Activated gamma-delta T cell (primary cell): ENCODE results near the gene LOXL4.
"Not testable (repeated sequence)": the region's sequence is repeated elsewhere in the genome, so short reads cannot be mapped to it uniquely, and the experiment has no call there.

Experiments
- DNase-seq: peaks from one replicate; lab custom pipeline; 2025; lab: John Stamatoyannopoulos, UW

LOXL4 gene

DNA sequence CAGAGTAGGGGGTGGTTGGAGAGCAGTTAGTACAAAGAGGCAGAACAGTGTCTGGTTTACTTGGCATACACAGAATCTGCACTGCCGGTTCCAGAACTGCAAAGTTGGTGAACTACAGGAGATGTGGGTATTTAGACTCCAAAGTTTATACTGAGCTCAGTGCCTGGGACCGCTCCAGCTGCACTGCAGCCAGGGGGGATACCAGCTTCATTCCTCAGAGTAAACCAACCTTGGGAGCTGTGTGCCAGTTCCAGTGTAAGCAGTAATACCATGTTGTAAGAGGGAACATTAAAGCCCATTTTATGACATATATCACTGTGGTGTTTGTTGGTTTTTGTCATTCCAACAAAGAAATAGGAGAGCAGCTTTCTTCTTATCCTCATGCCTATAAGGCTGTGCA lies 23.4 kb downstream of the LOXL4 start:
- no peak for DNase-seq

DNA sequence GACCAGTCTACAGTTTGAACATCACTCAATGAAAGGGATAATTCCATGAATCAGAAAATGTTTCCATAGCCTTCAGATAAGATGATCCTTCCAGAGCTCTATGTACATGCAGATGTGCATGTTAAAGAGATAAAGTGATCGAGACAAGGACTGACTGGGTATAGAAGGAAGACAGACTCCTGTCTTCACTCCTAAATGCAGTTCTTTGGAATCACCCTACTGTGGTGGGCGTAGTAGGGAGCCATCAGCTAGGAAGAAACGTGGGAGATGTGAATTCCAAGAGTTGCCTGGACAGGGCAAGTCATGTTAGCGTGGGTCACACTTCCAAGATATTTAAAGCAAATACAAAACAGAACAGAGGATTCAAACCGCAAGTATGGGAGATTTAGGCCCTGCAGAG lies 23.9 kb downstream of the LOXL4 start:
- no peak for DNase-seq

DNA sequence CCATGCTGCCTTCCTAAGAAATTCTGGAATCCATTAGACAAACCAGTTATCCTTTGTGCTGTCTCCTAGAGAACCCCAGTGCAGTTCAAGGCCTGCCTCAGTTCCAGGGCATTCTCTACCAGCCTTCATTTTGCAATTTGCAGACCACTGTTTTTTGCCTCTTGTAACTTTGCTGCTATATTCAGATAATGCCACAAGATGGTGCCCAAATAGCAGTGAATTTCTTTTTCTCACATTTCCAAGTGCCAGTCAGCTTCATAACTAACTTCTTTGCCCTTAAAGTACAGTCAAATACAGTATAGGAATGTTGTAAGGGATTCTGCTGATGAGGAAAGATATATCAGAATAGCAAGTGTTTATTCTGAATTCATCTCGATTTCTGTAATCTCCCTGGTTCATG lies 25.2 kb downstream of the LOXL4 start:
- DNase-seq: no peak

DNA sequence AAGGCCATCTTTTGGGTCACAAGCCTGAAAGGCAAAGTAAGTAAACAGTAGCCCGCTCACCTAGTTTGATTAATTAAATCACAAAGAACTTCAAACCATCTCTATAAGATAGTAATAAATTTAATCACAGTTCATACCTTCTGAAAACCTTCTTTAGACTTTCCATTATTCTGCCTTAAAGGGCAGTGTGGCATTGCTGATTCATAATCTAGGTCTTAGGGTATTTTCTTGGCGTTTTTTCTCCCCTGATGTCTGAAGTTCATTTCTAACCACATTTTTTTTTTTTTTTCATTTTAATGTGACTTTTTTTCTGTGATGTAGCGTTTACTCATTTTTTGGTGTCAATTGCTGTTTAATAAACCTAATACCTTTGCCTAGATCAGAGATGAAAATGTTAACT lies 27.5 kb downstream of the LOXL4 start:
- DNase-seq: no peak

DNA sequence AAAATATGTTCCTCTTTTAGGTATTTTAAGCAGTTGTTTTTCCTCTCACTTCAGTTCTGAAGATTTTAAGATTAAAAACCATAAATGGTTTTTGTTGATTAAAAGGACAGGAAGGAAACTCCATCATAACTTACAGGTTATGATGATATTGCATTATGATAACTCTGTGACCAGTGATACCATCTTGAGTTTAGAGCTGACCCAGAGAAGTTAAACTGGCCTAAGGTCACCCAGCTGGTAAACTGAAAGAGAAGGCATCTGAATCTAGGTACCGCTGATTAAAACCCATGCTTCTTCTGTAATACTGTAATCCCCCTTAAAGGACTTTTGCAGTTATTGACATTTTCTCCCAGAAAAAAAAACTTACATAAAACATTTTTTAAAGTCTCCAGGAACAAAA lies 29.6 kb downstream of the LOXL4 start:
- DNase-seq: no peak

DNA sequence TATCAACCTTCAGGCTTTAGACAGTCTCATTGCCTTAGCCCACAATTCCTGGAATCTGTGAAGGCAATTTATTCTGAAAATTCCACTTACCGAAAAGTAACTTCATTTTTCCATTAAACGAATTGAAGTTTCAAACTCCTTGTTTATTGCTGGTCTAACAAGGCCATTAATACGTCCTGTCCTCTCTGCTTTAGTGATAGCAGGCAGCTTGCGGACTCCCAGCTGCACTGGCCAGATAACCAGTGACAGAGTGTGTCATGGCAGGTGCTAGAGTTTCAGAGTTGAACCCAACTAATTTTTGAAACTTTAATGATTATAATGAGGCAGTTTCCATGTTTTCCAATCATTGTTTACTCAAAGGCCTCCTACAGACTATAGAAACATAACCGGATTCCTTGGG lies 31.1 kb downstream of the LOXL4 start:
- no peak for DNase-seq

DNA sequence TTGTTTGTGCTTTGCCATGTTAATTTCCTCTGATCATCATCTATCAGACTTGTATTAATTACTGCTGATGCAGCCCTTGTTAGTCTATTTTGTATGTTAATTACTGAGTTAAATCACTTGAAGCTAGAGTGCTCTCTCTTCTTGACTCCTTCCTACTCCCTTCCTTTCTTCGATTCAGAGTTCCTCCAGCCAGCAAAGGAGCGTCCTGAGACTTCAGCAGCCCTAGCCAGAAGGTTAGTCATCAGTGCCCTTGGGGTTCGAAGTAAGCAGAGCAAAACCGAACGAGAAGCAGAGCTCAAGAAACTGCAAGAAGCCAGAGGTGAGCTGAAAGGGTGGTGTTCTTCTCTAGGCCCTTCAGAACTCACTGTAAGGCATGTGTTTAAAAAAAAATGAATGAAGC lies 32.1 kb downstream of the LOXL4 start:
- DNase-seq: no peak

DNA sequence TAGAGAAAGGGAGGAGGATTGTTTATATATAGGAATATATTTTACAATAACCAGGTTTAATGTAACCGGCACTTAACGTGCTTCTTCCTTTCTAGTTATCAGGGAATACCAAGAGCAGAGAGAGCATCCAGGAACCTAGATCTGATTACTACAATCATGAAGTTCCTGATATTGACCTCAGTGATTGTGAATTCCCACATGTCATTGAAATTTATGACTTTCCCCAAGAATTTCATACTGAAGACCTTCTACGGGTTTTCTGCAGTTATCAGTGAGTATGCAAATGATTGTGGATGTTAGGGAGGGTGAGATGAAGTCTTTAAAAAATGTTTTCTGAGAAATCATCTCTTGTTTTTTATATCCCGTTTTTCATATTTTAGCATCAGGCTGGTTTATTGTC lies 36.6 kb downstream of the LOXL4 start:
- no peak for DNase-seq

DNA sequence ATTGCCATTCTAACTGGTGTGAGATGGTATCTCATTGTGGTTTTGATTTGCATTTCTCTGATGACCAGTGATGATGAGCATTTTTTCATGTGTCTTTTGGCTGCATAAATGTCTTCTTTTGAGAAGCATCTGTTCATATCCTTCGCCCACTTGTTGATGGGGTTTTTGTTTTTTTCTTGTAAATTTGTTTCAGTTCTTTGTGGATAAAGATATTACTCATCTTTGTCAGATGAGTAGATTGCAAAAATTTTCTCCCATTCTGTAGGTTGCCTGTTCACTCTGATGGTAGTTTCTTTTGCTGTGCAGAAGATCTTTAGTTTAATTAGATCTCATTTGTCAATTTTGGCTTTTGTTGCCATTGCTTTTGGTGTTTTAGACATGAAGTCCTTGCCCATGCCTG lies 39.7 kb downstream of the LOXL4 start:
- DNase-seq: not testable (repeated sequence)

DNA sequence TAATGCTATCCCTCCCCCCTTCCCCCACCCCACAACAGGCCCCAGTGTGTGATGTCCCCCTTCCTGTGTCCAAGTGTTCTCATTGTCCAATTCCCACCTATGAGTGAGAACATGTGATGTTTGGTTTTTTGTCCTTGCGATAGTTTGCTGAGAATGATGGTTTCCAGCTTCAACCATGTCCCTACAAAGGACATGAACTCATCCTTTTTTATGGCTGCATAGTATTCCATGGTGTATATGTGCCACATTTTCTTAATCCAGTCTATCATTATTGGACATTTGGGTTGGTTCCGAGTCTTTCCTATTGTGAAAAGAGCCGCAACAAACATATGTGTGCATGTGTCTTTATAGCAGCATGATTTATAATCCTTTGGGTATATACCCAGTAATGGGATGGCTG lies 40.3 kb downstream of the LOXL4 start:
- DNase-seq: not testable (repeated sequence)

DNA sequence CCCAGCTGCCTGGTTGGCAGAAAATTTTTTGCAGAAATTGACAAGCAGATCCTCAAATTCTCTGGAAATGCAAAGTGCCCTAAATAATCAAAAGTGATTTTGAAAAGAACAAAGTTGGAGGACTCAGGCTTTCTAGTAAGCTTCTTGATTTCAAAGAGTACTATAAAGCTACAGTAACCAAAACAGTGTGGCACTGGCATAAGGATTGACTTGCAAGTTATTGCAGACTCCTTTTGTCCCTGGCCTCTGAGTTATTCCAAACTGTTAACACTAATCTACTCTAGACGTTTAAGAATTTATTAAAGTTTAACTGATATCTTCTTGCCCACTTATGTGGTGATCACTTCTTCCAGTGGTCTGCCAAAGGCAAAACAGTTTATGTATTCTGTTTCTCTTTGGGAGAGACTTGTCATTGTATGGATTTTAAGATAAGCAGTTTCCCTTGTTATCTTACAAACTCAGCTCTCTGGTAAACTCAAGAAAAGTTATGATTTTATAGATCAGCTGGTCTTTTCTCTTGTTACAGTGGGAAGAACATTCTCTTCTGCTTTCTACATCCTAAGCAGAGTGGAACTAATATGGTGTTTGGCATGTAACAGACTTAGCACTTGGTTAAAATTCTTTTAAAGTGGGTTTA lies 41.4 kb downstream of the LOXL4 start:
- DNase-seq: no peak

DNA sequence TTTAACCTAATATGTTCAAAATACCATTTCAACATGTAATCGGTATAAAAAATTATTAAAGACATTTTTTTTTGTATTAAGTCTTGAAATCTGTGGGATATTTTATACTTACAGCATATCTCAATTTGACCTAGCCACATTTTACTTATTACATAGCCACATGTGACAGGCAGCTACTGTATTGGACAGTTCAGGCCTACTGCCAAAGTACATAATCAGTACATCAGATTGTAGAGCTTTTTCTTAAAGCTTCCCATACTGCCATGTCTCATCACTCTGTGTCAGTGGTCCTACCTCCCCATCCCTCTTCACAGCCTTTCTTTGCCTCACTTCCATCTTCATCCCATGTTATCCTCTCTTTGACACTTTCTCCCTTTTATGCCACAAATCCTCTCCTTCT lies 43.0 kb downstream of the LOXL4 start:
- no peak for DNase-seq

DNA sequence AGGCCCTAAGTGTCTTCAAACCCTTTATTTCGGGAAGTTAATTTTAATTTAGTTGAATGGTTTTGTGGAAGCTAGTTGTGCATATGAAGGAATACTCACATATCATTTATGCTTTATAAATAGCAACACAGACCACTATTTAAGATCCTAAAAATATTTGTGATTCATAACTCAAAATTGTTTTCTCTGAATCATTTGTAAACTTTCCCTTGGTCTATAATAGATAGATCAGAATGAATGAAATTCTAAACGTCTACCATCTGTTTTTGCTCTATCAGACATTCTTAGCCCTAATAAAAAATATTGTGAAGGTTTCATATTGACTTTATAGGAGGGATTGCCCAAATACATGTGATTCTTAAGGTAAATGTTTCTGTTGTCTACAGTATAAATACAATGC lies 43.5 kb downstream of the LOXL4 start:
- no peak for DNase-seq

DNA sequence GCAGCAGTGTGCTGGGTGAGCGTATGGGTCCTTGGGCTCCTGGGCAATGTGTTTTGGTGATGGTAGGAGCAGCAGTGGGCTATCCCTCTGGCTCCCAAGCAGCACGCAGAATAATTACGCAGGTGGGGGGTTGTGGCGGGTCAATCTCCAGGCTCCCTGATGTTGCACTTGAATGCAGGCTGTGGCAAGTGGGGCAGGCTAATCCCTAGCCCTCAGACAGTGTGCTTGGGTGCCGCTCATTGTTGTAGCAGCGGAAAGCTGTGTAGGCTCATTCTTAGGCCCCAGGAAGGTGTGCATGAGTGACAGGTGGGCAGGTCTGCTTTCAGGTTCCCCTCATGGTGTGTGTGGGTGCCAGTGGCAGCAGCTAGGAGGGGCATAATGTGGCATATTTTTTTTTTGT lies 44.1 kb downstream of the LOXL4 start:
- no peak for DNase-seq

DNA sequence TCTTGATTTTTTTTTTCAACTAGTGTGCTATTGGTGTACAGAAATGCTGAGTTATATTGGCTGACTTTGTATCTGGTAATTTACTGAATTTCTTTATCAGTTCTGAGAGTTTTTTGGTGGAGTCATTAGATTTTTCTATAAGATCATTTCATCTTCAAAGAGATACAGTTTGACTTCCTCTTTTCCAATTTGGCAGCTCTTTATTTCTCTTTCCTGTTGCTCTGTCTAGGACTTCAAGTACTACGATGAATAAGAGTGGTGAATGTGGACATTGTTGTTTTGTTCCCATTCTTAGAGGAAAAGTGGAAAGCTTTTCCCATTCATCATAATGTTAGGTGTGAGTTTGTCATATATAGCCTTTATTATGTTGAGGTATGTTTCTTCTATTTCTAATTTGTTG lies 50.2 kb downstream of the LOXL4 start:
- DNase-seq: no peak

DNA sequence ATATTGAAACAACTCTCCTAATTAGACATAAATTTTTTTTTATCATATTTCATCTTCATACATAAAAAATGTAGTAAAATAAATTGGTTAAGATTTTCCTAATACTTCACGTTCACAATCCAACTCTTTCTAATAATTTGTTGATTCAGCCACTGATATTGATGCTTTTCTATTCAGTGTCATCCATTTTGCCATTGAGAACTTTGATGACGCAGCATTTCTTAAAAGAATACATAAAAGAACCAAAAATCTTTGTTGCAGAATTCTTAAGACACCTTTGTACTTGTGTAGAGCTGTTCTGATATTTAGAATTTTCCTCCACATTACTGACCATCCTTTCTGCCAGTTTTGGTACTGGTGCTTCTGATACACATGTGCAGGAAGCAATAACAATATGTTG lies 52.6 kb downstream of the LOXL4 start:
- DNase-seq: no peak

DNA sequence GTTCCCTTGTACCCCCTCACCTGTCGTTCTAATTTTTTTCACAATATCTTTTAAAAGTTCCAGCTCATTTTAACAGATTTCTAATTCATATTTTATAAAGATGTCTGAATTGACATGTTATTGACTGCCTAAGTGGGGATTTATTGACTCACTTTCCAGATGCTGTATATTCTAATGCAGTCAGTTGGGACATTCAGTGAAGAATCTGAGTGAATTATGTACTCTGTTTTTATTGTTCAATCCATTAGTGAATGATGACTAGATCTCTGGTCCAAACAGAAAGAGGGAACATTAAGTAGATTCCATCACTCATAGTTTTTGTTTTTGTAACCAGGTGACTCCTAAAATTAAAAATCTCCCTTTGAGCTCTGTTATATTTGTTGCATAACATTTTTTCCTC lies 54.3 kb downstream of the LOXL4 start:
- DNase-seq: no peak

DNA sequence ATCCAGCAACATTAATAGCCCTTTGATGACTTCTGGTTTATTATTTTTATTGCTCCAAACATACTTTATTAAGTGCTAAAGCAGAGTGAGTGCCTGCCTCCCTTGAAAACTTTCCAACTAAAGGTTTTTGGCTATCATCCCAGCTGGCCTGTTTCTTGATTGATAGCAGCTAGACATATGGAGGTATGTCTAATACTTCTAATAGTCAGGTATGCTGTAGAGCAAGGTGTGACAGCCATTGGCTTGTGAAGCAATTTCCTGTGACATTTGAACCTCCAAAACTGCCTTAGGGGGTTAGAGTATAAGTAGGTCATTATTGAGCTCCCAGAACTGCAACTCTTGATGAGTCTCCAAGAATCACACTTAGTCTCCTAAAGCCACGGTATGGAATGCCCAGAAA lies 55.8 kb downstream of the LOXL4 start:
- DNase-seq: no peak

DNA sequence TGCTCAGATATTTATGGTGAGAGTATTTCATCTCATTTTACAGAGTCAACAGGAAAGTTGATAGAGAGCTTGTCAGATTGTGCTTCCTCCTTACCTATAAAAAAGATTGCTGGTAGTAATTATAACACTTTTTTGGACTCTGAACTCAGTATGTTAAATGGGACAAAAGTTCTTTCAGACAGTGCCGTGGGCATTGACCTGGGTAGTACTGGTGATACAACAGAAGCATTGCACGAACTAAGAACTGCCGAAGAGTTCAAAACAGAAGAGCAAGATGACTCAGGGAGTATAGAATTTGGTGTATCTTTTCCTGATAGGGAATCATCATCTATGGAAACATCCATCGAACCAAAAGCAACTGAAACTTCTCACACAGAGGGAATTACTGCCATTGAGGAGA lies 58.6 kb downstream of the LOXL4 start:
- no peak for DNase-seq

DNA sequence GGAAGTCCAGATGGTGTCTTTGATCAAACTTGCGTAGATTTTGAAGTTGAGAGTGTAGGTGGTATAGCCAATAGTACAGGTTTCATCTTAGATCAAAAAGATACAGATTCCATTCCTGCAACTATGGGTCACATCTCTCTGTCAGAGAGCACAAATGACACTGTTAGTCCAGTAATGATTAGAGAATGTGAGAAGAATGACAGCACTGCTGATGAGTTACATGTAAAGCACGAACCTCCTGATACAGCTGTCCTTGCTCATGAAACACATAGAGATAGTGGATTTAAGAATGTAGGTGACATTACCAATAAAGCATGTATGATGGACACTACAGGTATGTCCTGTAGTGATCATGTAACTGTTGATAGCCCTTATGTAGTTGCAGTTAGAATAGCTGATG lies 59.1 kb downstream of the LOXL4 start:
- DNase-seq: no peak

DNA sequence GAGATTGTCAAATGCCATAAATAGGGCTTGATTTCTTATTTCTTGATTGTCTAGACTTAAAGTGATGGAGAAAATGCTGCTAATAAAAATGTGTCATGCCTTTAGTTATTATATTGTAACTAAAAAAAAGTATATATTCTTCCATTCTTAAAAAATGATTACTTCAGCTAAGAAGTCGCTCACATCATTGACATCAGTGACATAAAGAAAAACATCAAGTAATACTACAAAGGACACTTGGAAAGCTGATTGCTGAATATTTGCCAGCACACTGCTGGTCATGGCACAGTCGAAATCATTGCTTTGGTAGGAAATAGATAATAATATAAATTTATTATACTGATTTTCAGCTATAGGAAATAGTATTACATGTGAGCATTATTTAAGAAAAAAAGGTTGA lies 62.6 kb downstream of the LOXL4 start:
- no peak for DNase-seq

DNA sequence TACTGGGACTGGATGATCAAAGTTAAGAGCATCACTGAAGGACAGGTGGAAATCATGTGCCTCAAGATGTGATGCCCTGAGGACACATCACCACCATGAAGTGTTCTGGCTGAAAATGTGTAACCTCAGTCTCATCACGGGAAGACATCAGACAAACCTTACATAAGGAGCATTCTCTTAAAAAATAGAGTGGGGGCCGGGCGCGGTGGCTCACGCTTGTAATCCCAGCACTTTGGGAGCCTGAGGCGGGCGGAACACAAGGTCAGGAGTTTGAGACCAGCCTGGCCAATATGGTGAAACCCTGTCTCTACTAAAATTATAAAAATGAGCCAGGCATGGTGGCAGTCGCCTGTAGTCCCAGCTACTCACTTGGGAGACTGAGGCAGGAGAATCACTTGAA lies 65.6 kb downstream of the LOXL4 start:
- no peak for DNase-seq

DNA sequence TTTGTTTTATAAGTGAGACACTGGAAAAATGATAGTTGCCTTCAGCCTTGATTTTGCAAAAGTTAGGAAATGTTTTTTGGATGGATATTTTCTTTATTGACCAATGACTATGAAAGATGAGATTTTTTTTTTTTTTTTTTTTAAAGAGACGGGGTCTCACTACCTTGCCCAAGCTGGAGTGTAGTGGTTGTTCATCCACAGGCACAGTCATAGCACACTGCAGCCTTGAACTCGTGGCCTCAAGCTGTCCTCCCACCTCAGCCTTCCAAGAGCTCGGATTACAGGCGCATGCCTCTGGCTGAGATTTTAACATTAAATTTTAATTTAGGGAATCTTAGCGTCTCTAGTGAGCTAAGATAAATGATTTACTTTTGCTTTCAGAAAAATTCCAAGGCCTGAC lies 66.2 kb downstream of the LOXL4 start:
- DNase-seq: no peak
